ENCODE results near the gene PRSS53.

- TF ChIP-seq POLR2A (IDR thresholded peaks at IDR 0.05): no peak
- TF ChIP-seq, protein P1, sequence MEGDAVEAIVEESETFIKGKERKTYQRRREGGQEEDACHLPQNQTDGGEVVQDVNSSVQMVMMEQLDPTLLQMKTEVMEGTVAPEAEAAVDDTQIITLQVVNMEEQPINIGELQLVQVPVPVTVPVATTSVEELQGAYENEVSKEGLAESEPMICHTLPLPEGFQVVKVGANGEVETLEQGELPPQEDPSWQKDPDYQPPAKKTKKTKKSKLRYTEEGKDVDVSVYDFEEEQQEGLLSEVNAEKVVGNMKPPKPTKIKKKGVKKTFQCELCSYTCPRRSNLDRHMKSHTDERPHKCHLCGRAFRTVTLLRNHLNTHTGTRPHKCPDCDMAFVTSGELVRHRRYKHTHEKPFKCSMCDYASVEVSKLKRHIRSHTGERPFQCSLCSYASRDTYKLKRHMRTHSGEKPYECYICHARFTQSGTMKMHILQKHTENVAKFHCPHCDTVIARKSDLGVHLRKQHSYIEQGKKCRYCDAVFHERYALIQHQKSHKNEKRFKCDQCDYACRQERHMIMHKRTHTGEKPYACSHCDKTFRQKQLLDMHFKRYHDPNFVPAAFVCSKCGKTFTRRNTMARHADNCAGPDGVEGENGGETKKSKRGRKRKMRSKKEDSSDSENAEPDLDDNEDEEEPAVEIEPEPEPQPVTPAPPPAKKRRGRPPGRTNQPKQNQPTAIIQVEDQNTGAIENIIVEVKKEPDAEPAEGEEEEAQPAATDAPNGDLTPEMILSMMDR (IDR thresholded peaks at IDR 0.05): no peak
Measured at GRCh38 chr16:31092330-31092729, 3.6 kb upstream of the PRSS53 start.
